Measurements from ENCODE around the gene E4F1.
A peak's percentile ranks its signal among the peaks of the same experiment; 100 is the strongest.

Gene E4F1

DNA sequence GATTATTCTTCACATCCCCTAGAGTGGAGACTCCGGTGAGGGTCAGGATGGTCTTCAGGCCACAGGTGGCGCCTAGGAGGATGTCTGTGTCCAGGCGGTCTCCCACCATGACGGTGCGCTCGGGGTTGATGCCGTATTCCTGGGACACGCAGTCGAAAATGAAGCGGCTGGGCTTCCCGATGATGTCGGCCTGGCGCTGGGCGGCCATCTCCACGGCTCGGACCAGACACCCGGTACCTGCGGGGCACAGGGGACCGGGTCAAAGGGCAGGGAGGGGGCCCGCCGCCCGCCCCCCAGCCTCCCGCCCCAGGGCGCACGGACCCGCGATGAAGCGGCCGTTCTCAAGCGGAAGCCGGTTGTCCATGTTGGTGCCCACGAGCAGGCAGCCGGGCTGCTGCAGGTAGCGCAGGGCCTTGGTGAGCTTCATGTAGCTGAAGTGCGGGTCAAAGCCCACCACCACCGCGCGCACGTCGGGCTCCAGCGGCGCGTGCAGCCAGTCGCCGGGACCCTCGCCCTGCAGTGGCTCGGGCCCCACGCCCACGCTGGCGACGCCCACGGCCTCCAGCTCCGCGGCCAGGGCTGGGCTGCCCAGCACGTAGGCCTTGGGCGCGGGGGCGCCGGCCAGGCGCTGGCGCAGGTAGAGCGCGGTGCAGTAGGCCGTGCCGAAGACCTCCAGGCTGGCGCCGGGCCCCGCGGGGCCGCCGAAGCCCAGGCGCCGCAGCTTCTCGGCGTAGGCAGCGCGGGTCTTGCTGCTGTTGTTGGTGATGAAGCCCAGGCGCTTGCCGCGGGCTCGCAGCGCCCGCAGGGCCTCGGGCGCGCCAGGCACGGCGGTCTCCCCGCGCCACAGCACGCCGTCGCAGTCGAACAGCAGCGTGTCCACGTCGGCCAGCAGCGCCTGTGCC is 9.3 kb upstream of the E4F1 start:
- no peaks in the 10 kb centered on the region for H3K9me3 ChIP-seq (ENCODE audit: control insufficient read depth, insufficient read depth, low read length)
- no peaks in the 10 kb centered on the region for H3K27me3 ChIP-seq (ENCODE audit: control insufficient read depth, insufficient read depth, low read length)
- H3K27ac ChIP-seq (ENCODE audit: low read length): no peak overlapping the region
- H3K4me3 ChIP-seq (ENCODE audit: low read length): peak overlapping the region; percentile 83
- peaks cover 15% of the 10 kb centered on the region; the same call in 1 of the 2 replicates for H3K36me3 ChIP-seq (ENCODE audit: control insufficient read depth, insufficient read depth, low read length)
- peaks cover 7% of the 10 kb centered on the region for H3K4me1 ChIP-seq (ENCODE audit: control insufficient read depth, insufficient read depth, low read length)
- no peak for DNase-seq (ENCODE audit: low read depth, low spot score)
- WGBS (ENCODE audit: insufficient coverage, insufficient read length): no CpG with 5 or more reads among the region's 98 CpGs

DNA sequence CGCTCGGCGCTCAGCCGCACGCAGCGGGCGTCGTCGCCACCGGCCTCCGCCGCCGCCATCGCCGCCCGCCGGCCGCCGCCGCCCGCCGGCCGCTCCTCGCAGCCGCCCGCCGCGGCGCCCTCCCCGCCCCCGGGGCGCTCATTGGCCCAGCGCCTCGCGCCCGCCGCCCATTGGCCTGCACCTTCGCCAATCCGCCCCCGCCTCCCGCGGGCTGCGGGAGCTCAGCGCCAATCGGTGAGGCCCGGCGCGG is 8.7 kb upstream of the E4F1 start, which contains the start of gene PGP:
PGP (minus strand) TSS at position 122 of the 250 bp plus-strand sequence; CDS start at position 59, 63 bp downstream.
- Histone ChIP-seq H3K9me3 (ENCODE audit: control insufficient read depth, insufficient read depth, low read length) (no peaks in the 10 kb centered on the region), H3K27ac (ENCODE audit: low read length) (peak within 1 kb of the TSS; percentile 56), H3K4me1 (ENCODE audit: control insufficient read depth, insufficient read depth, low read length) (peaks cover 7% of the 10 kb centered on the region), H3K27me3 (ENCODE audit: control insufficient read depth, insufficient read depth, low read length) (no peaks in the 10 kb centered on the region), H3K4me3 (ENCODE audit: low read length) (peak within 1 kb of the TSS; percentile 98), H3K36me3 (ENCODE audit: control insufficient read depth, insufficient read depth, low read length) (peaks cover 9% of the 10 kb centered on the region; the same call in 1 of the 2 replicates)
- DNase-seq (ENCODE audit: low read depth, low spot score): no peak
- no CpG with 5 or more reads among the region's 48 CpGs for WGBS (ENCODE audit: insufficient coverage, insufficient read length)

DNA sequence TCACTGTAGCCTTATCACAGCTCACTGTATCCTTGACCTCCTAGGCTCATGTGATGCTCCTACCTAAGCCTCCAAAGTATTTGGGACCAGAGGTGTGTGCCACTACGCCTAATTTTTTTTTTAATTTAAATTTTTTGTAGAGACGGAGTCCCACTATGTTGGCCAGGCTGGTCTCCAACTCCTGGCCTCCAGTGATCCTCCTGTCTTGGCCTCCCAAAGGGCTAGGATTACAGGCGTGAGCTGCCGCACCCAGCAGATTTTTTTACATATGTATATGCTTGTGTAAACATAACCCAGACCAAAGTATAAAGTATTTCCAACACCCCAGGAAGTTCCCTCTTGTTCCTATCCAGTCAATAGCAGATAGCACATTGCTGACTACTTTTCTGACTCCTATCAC is 7.1 kb upstream of the E4F1 start:
- Histone ChIP-seq H3K4me3 (ENCODE audit: low read length) (no peak overlapping the region), H3K36me3 (ENCODE audit: control insufficient read depth, insufficient read depth, low read length) (peaks cover 9% of the 10 kb centered on the region; the same call in 1 of the 2 replicates), H3K27ac (ENCODE audit: low read length) (no peak overlapping the region), H3K9me3 (ENCODE audit: control insufficient read depth, insufficient read depth, low read length) (no peaks in the 10 kb centered on the region), H3K27me3 (ENCODE audit: control insufficient read depth, insufficient read depth, low read length) (no peaks in the 10 kb centered on the region), H3K4me1 (ENCODE audit: control insufficient read depth, insufficient read depth, low read length) (no peaks in the 10 kb centered on the region; the same call in 1 of the 2 replicates)
- DNase-seq (ENCODE audit: low read depth, low spot score): no peak
- WGBS (ENCODE audit: insufficient coverage, insufficient read length): no CpG with 5 or more reads among the region's 4 CpGs

DNA sequence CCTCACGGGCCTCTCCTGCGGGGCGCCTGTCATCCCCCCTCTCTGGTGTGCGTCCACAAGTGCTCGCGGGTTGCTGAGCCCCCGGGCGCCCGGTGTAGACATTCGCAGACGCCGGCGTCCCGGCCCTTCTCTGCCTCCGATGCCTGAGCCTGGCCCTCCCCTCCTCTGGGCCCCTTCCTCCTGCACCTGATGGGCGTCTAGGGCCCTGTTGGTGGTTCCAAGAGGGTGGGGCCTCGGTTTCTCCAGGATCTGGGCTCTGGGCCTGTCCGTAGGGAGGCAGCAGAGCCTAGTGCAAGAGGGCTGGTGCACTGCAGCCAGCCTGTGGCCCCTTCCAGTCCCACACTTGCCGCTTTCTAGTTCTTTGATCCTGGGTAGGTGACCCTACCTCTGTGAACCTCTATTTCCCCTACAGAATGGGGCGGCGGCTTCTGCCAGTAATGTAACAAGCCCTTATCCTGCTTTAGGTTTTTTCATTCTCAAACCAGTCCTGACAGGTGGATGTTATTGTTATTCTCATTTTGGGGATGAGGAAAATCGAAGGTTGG is 623 bp downstream of the E4F1 start:
- no CpG with 5 or more reads among the region's 22 CpGs for WGBS (ENCODE audit: insufficient coverage, insufficient read length)
- H3K27ac ChIP-seq (ENCODE audit: low read length): no peak overlapping the region
- H3K36me3 ChIP-seq (ENCODE audit: control insufficient read depth, insufficient read depth, low read length): no peaks in the 10 kb centered on the region; the same call in 1 of the 2 replicates
- H3K4me3 ChIP-seq (ENCODE audit: low read length): peak overlapping the region; percentile 84
- no peaks in the 10 kb centered on the region for H3K27me3 ChIP-seq (ENCODE audit: control insufficient read depth, insufficient read depth, low read length)
- DNase-seq (ENCODE audit: low read depth, low spot score): no peak
- H3K4me1 ChIP-seq (ENCODE audit: control insufficient read depth, insufficient read depth, low read length): no peaks in the 10 kb centered on the region
- H3K9me3 ChIP-seq (ENCODE audit: control insufficient read depth, insufficient read depth, low read length): no peaks in the 10 kb centered on the region

DNA sequence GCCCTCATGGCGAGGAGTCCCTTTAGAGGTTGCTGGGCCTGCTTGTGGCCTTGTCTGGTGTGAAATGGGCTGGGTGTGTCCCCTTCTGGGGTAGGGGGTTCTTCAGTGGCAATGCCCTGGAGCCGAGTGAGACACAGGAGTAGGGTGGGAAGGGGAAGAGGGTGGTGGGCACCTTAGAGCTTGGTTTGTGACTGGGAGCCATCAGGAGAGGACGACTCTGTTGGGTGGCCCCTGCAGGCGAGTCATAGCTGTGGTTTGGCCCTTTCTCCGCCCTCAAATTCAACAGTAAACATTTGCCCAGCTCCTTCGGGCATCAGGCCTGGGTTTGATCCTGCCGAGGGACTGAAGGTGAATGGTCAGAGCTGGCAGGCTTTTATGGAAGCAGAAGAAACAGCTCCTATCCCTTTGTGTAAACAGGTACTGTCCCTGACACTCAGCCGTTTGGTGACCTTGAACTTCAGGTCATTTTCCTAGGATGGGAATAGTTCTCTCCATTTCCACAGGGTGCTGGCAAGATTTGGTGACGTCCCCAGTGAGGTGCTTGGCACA is 2.9 kb downstream of the E4F1 start:
- peaks cover 8% of the 10 kb centered on the region for H3K36me3 ChIP-seq (ENCODE audit: control insufficient read depth, insufficient read depth, low read length)
- H3K9me3 ChIP-seq (ENCODE audit: control insufficient read depth, insufficient read depth, low read length): no peaks in the 10 kb centered on the region
- no CpG with 5 or more reads among the region's 9 CpGs for WGBS (ENCODE audit: insufficient coverage, insufficient read length)
- no peak overlapping the region for H3K4me3 ChIP-seq (ENCODE audit: low read length)
- H3K27me3 ChIP-seq (ENCODE audit: control insufficient read depth, insufficient read depth, low read length): no peaks in the 10 kb centered on the region
- no peak overlapping the region for H3K27ac ChIP-seq (ENCODE audit: low read length)
- H3K4me1 ChIP-seq (ENCODE audit: control insufficient read depth, insufficient read depth, low read length): no peaks in the 10 kb centered on the region
- DNase-seq (ENCODE audit: low read depth, low spot score): no peak

DNA sequence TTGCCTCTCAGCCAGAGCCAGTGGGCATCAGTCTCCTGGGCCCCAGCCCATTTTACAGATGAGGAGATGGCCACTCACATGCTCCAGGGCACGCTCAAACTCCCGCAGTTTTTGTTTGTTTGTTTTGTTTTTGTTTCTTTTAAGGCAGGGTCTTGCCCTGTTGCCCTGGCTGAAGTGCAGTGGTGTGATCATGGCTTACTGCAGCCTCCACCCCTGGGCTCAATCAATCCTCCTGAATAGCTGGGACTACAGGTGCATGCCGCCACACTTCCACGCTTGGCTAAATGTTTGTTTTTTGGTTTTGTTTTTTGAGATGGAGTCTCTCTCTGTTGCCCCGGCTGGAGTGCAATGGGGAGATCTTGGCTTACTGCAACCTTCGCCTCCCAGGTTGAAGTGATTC is 3.5 kb downstream of the E4F1 start:
- no CpG with 5 or more reads among the region's 6 CpGs for WGBS (ENCODE audit: insufficient coverage, insufficient read length)
- DNase-seq (ENCODE audit: low read depth, low spot score): no peak
- H3K27ac ChIP-seq (ENCODE audit: low read length): no peak overlapping the region

DNA sequence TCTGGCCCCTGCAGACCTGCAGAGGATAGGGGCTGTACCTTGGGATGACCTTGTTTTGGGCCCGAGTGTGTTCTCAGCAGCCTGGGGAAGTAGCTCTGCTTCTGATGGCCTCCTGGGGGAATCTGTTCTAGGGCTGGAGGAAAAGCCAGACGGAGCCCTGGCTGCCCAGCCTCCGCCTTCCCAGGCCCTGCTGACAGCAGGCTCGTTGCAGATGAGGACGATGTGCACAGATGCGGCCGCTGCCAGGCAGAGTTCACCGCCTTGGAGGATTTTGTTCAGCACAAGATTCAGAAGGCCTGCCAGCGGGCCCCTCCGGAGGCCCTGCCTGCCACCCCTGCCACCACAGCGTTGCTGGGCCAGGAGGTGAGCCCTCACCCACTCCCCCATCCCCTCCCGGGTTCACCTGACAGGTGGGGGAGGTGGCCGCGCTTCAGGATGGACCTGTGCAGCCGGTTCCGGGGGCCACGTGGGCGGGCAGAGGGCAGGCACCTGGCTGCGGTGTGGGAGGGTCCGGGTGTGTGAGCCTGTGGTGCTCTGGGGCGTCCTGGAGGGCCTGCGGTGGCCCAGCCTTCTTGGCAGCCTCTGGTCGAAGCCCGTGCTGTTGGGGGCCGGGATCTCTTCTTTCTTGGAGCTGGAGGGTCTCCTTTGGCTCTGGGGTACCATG is 4.9 kb downstream of the E4F1 start:
- peaks cover 18% of the 10 kb centered on the region for H3K36me3 ChIP-seq (ENCODE audit: control insufficient read depth, insufficient read depth, low read length)

More for the DNA sequence above, 3.5 kb downstream of the E4F1 start:
- no peaks in the 10 kb centered on the region for H3K27me3 ChIP-seq (ENCODE audit: control insufficient read depth, insufficient read depth, low read length)
- H3K36me3 ChIP-seq (ENCODE audit: control insufficient read depth, insufficient read depth, low read length): peaks cover 12% of the 10 kb centered on the region
- H3K4me1 ChIP-seq (ENCODE audit: control insufficient read depth, insufficient read depth, low read length): no peaks in the 10 kb centered on the region
- no peaks in the 10 kb centered on the region for H3K9me3 ChIP-seq (ENCODE audit: control insufficient read depth, insufficient read depth, low read length)
- no peak overlapping the region for H3K4me3 ChIP-seq (ENCODE audit: low read length)

DNA sequence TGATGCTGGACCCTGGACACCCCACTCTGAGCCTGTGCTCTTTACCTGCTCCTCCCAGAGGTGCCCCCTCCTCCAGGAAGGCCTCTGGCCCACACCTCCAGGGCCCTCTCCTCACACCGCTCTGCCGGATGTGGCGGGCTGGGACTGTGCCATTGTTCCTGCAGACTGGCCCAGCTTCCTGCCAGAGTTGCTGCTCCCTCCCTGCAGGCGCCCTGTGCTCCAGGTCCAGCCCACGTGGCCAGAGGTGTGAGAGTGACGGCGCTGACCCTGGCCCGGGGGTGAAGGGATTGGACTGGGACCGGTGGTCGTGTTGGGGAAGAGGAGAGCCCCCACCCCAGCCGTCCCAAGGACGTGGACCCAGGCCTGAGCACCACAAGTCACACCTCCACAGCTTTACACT is 5.7 kb downstream of the E4F1 start:
- no peaks in the 10 kb centered on the region for H3K4me1 ChIP-seq (ENCODE audit: control insufficient read depth, insufficient read depth, low read length)
- WGBS (ENCODE audit: insufficient coverage, insufficient read length): no CpG with 5 or more reads among the region's 12 CpGs
- no peaks in the 10 kb centered on the region for H3K27me3 ChIP-seq (ENCODE audit: control insufficient read depth, insufficient read depth, low read length)
- H3K9me3 ChIP-seq (ENCODE audit: control insufficient read depth, insufficient read depth, low read length): no peaks in the 10 kb centered on the region
- DNase-seq (ENCODE audit: low read depth, low spot score): no peak
- H3K36me3 ChIP-seq (ENCODE audit: control insufficient read depth, insufficient read depth, low read length): peaks cover 23% of the 10 kb centered on the region
- H3K4me3 ChIP-seq (ENCODE audit: low read length): no peak overlapping the region
- no peak overlapping the region for H3K27ac ChIP-seq (ENCODE audit: low read length)

More for the DNA sequence above, 4.9 kb downstream of the E4F1 start:
- Histone ChIP-seq H3K27ac (ENCODE audit: low read length) (no peak overlapping the region), H3K9me3 (ENCODE audit: control insufficient read depth, insufficient read depth, low read length) (no peaks in the 10 kb centered on the region), H3K4me3 (ENCODE audit: low read length) (no peak overlapping the region), H3K4me1 (ENCODE audit: control insufficient read depth, insufficient read depth, low read length) (no peaks in the 10 kb centered on the region), H3K27me3 (ENCODE audit: control insufficient read depth, insufficient read depth, low read length) (no peaks in the 10 kb centered on the region)
- WGBS (ENCODE audit: insufficient coverage, insufficient read length): no CpG with 5 or more reads among the region's 25 CpGs
- DNase-seq (ENCODE audit: low read depth, low spot score): no peak

DNA sequence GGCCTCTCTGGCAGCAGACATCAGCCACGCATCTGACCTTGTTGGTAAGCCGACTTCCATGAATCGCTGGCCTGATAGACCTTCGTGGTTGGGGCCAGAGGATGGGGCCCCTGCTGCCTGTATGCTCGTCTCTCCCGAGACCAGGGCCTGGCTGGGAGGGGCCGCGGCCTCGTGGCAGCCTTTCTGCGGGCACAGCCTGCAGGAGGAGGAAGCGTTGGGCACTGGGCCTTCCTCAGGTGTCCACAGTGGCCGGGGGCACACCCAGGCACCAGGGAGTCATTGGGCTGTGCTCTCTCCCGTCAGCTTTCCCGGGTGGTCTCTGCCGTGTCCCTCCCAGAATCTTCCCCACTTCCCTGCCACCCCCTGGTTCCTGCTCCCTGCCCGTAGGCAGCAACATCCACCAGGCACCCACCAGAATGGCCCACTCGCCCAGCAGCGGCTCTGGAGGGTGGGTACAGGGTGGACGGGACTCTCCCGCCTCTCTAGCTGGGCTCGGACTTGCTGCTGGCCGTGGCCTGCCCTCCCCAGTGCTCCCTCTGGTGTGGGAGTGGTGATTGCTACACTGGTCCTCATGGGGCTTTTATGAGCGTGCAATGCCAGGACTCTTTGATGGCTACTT is 6.3 kb downstream of the E4F1 start:
- no peaks in the 10 kb centered on the region for H3K27me3 ChIP-seq (ENCODE audit: control insufficient read depth, insufficient read depth, low read length)
- no peak for DNase-seq (ENCODE audit: low read depth, low spot score)
- H3K4me1 ChIP-seq (ENCODE audit: control insufficient read depth, insufficient read depth, low read length): no peaks in the 10 kb centered on the region
- H3K4me3 ChIP-seq (ENCODE audit: low read length): no peak overlapping the region
- H3K9me3 ChIP-seq (ENCODE audit: control insufficient read depth, insufficient read depth, low read length): no peaks in the 10 kb centered on the region
- no peak overlapping the region for H3K27ac ChIP-seq (ENCODE audit: low read length)
- no CpG with 5 or more reads among the region's 23 CpGs for WGBS (ENCODE audit: insufficient coverage, insufficient read length)
- peaks cover 28% of the 10 kb centered on the region for H3K36me3 ChIP-seq (ENCODE audit: control insufficient read depth, insufficient read depth, low read length)

DNA sequence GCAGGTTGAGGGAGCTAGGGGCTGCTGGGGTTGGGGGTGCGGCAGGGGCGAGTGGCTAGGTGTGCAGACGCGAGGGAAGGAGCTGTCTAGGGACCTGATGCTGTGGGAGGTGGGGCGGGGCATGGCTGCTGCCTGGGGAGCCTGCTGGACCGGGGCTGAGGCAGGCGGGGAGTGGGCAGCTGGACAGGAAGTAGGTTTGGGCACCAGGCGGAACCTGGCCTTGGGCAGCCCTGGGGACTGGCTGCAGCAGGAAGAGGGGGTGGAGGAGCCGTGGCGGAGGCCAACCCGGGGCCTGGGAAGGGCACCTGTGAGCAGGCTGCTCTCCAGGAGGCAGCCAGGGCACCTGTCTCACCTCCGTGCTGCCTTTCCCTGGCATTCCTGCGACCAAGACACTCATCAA is 7.0 kb downstream of the E4F1 start:
- H3K36me3 ChIP-seq (ENCODE audit: control insufficient read depth, insufficient read depth, low read length): peaks cover 35% of the 10 kb centered on the region
- WGBS (ENCODE audit: insufficient coverage, insufficient read length): no CpG with 5 or more reads among the region's 13 CpGs
- no peaks in the 10 kb centered on the region for H3K4me1 ChIP-seq (ENCODE audit: control insufficient read depth, insufficient read depth, low read length)
- no peak overlapping the region for H3K27ac ChIP-seq (ENCODE audit: low read length)
- no peaks in the 10 kb centered on the region for H3K9me3 ChIP-seq (ENCODE audit: control insufficient read depth, insufficient read depth, low read length)
- DNase-seq (ENCODE audit: low read depth, low spot score): no peak
- H3K4me3 ChIP-seq (ENCODE audit: low read length): no peak overlapping the region
- no peaks in the 10 kb centered on the region for H3K27me3 ChIP-seq (ENCODE audit: control insufficient read depth, insufficient read depth, low read length)
